HG02763 (cell line): ENCODE measurements around the gene SLC2A14.
"Not testable (repeated sequence)": the region's sequence is repeated elsewhere in the genome, so short reads cannot be mapped to it uniquely, and the experiment has no call there.

Experiments
- ATAC-seq: cut with Tn5 transposase; IDR thresholded peaks from one replicate; pipeline ENCODE4 v1.9.1; 2021; ENCODE audit warnings: mild to moderate bottlenecking, moderate library complexity; ENCODE audit not compliant: unreplicated experiment

Gene SLC2A14

GRCh38 chr12:7872566-7873319 is at the start of gene SLC2A14:
SLC2A14 (minus strand) TSS chr12:7872915; CDS start chr12:7869880, 3,035 bp downstream.
- ATAC-seq, result no peak

GRCh38 chr12:7921181-7921580 is 48.5 kb upstream of the SLC2A14 start:
- ATAC-seq, result not testable (repeated sequence)

- not testable (repeated sequence) for ATAC-seq
These were observed 45.5 kb upstream of the SLC2A14 start for GRCh38 chr12:7918268-7918590.

DNA sequence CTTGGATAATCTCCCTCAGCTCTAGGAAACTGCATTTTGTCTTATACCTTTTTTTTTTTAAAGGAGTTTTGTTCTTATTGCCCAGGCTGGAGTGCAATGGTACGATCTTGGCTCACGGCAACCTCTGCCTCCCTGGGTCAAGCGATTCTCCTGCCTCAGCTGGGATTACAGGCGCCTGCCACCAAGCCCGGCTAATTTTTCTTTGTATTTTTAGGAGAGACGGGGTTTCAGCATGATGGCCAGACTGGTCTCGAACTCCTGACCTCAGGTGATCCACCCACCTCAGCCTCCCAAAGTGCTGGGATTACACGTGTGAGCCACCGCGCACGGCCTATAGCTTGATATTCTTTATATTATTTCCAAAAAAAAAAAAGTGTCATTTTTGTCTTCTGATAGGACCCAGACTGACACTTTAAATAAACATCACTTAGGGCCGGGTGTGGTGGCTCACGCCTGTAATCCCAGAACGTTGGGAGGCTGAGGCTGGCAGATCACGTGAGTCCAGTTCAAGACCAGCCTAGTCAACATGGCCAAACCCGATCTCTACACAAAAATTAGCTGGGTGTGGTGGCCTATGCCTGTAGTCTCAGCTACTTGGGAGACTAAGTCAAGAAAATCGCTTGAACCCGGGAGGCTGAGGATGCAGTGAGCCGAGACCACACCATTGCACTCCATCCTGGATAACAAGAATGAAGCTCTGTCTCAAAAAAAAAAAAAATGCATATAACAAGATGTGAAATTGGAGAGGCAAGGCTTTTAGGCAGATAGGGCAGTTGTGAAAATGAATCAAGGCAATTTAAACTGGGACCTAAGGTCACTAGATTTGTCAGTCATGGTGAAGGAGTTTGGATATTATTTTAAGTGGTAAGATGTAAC is 44.9 kb upstream of the SLC2A14 start:
- ATAC-seq, result no peak

- ATAC-seq, result no peak
These were observed 44.2 kb upstream of the SLC2A14 start for GRCh38 chr12:7916936-7917335.

DNA sequence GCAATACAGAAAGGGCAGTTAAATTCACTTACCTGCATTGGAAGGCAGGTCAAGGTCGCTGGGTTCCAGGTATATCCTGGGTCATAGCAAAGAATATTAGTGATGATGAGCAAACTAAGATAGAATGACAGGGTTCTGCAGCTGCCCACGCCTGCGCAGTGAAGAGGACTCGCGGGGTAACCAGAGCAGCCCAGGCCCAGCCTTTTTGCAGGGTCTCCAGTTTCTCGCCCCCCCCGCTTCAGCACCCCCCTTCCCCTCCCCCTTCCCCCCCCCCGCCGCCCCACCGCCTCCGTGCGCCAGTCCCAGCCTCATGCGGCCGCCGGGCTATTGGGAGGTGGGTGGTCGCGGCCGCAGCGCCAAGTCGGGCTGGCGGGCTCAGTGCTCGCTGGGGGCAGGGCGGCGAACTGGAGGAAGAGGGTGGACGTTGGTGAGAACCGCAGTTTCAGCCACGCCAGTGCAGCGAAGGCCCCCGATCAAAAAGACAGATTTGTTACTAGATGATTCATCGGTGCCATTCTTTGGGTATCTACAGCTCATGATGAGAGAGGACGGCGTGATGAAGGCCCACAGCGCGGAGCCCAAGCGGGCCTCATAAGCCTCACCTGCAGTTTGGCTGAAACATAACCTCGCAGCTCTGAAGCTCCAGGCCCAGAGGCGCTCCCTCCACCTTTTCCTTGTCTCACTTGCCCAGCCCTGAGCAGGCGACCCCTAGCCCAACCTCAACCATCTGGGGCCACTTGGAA is 43.1 kb upstream of the SLC2A14 start:
- ATAC-seq, result no peak

GRCh38 chr12:7910106-7910505 is 37.4 kb upstream of the SLC2A14 start:
- not testable (repeated sequence) for ATAC-seq

- ATAC-seq, result no peak
These were observed 34.3 kb upstream of the SLC2A14 start for GRCh38 chr12:7907009-7907408.

DNA sequence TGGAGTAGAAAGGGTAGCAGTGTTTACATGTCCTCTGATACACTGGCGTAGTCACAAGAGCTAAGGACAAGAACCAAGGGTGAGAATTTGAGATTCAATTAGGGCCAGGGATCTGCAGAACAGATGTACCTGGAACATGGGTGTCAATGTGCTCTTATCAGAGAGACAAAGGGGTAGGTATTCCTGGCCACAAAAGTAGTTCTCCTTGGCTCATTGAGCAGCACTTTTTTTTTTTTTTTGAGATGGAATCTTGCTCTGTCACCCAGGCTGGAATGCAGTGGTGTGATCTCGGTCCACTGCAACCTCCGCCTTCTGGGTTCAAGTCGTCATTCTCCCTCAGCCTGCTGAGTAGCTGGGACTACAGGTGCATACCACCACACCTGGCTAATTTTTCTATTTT is 33.6 kb upstream of the SLC2A14 start:
- ATAC-seq, result not testable (repeated sequence)

GRCh38 chr12:7905600-7906125 is 32.9 kb upstream of the SLC2A14 start:
- ATAC-seq, result not testable (repeated sequence)

- ATAC-seq, result no peak
These were observed 32.4 kb upstream of the SLC2A14 start for GRCh38 chr12:7905071-7905470.

- ATAC-seq, result not testable (repeated sequence)
These were observed 29.7 kb upstream of the SLC2A14 start for GRCh38 chr12:7902416-7902815.

DNA sequence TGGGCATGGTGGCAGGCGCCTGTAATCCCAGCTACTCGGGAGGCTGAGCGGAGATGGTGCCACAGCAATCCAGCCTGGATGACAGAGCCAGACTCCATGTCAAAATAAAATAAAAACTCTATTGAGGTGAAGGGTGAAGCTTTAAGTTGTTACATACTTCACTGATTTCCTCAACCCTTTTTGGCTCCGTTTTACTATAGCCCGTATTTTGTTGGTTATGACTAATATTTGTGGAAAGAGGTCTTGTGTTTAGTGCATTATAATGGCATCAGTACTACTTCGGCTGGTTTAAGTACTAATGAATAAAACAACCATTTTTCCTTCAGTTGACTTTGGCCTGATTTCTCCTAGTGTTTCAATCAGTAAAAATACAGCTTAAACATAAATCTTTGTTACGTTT is 27.0 kb upstream of the SLC2A14 start:
- ATAC-seq, result no peak

DNA sequence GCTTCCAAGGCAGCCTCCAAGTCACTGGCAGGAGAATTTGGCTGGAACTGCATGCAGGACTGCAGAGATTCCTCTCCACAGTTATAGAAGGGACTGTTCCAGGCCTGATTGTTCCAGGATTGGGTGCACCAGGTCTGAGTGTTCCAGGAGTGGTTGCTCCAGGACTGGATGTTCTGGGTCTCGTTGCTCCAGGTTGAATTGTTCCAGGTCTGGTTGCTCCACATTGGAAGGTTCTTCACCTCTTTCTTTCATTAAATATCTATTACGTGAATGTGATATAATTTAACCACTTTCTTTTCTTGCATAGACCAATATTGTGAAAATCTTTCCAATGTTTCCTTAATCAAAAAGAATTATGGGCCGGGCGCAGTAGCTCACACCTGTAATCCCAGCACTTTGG is 24.0 kb upstream of the SLC2A14 start:
- ATAC-seq, result not testable (repeated sequence)

DNA sequence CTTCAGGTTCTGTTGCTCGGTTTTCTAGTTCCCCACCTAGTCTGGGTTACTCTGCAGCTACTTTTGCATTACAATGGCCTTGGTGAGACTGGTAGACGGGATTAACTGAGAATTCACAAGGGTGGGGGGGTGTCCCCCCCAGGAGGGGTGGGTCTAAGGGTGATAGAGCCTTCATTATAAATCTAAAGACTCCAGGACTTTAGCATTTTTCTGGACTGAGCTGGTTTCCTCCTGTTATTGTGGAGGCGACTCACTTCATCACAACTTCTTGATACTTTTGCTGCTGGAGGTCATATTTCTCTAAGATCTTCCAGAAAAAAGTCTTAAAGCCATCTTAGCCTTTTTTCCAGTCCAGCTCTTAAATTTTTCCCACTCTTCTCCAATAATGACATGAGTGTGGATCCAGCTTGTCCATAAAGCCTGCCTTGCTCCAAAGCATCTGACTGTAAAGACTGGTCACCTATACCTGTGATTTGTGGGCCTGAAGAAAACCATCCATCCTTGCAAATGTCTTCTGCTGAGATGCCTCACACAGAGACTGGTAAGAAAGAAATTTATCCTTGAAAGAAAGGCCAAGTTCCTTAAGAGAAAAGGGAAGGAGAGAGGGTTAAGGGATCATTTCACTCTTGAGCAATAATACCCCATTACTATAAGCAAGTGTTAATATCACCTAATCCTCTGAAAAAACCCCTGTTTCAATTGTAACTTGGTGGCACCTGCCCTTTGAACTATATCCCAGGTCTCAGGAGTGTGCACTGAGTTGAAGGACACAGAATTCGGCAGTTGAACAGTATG is 19.7 kb upstream of the SLC2A14 start:
- no peak for ATAC-seq

GRCh38 chr12:7884689-7885088 is 12.0 kb upstream of the SLC2A14 start:
- ATAC-seq, result no peak

DNA sequence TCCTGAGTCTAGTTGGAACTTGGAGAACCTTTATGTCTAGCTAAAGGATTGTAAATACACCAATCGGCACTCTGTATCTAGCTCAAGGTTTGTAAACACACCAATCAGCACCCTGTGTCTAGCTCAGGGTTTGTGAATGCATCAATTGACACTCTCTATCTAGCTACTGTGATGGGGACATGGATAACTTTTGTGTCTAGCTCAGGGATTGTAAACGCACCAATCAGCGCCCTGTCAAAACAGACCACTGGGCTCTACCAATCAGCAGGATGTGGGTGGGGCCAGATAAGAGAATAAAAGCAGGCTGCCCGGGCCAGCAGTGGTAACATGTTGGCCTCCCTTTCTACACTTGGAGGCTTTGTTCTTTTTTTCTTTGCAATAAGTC is 9.0 kb upstream of the SLC2A14 start:
- not testable (repeated sequence) for ATAC-seq

DNA sequence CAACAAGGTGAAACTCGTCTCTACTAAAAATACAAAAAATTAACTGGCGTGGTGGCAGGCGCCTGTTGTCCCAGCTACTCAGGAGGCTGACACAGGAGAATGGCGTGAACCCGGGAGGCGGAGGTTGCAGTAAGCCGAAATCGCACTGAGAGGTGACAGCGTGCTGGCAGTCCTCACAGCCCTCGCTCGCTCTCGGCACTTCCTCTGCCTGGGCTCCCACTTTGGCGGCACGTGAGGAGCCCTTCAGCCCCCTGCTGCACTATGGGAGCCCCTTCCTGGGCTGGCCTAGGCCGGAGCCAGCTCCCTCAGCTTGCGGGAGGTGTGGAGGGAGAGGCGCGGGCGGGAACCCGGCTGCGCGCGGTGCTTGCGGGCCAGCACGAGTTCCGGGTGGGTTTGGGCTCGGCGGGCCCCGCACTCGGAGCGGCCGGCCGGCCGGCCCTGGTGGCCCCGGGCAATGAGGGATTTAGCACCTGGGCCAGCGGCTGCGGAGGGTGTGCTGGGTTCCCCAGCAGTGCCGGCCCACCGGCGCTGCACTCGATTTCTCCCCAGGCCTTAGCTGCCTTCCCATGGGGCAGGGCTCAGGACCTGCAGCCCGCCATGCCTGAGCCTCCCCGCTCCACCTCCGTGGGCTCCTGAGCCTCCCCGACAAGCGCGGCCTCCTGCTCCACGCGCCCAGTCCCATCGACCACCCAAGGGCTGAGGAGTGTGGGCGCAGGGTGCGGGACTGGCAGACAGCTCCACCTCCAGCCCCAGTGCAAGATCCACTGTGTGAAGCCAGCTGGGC is 8.4 kb upstream of the SLC2A14 start:
- ATAC-seq, result not testable (repeated sequence)

- ATAC-seq, result no peak
These were observed 6.5 kb upstream of the SLC2A14 start for GRCh38 chr12:7879246-7879645.

- no peak for ATAC-seq
These were observed 4.7 kb upstream of the SLC2A14 start for GRCh38 chr12:7877420-7877819.
